GM12878 (cell line): ENCODE data around the gene DNAJC13. TPM values are rescaled to one million over a fixed set of nuclear protein-coding genes. Genes with fewer than 3 reads are reported as not detected.

ENCODE experiments used
- ATAC-seq: fragments of 200-7000 bp; cut with Tn5 transposase; 3 replicates; pipeline ENCODE4 v1.9.1; 2020; ENCODE audit warnings: mild to moderate bottlenecking, moderate library complexity
- BruUV-seq: library from RNA; stranded (reverse); fragments of 400-500 nt; replicated peaks from 2 replicates; lab custom pipeline; 2021; lab: Mats Ljungman, UMichigan
- CTCF ChIA-PET: fragments of 300-600 bp; sonication (Branson Sonifier 250); formaldehyde crosslinking; extraction: SDS; loops from one replicate; lab custom pipeline; 2021; ENCODE audit warnings: inconsistent platforms; lab: Yijun Ruan, JAX
- POLR2A ChIA-PET: fragments of 350-600 bp; formaldehyde crosslinking; extraction: SDS; loops from one replicate; lab custom pipeline; 2021; ENCODE audit warnings: inconsistent platforms; lab: Charles Lee
- RAD21 ChIA-PET: fragments of 300-600 bp; sonication (Branson Sonifier 250); formaldehyde crosslinking; loops from one replicate; lab custom pipeline; 2023; ENCODE audit warnings: antibody characterized with exemption; ENCODE audit not compliant: unreplicated experiment; lab: Charles Lee
- SMC1A ChIA-PET: fragments of 300-600 bp; sonication (Branson Sonifier 250); formaldehyde crosslinking; loops from one replicate; lab custom pipeline; 2023; ENCODE audit not compliant: unreplicated experiment, uncharacterized antibody; lab: Charles Lee
- DNase-seq: peaks from one replicate; pipeline ENCODE4 v3.0.0-alpha.2; 2011; ENCODE audit warnings: low read depth, low spot score
- FAIRE-seq: peaks from 3 replicates; lab custom pipeline; 2011; peaks lifted over from hg19 to GRCh38; lab: Jason Lieb, UNC
- H2AFZ ChIP-seq: 2 replicates; pipeline ENCODE4 v1.6.0; 2011; ENCODE audit warnings: low read depth, low read length, control low read depth; ENCODE audit not compliant: control insufficient read depth
- H3K27ac ChIP-seq: 2 replicates; pipeline ENCODE4 v1.5.1; 2011; ENCODE audit warnings: control low read depth; ENCODE audit not compliant: control insufficient read depth, insufficient read depth
- H3K27me3 ChIP-seq, 2 experiments: replicated peaks in 1 of 2; 2 replicates each; pipeline versions ENCODE4 v1.6.0 to v1.6.1; 2011; ENCODE audit warnings: low read length in 1 of 2; ENCODE audit not compliant: control insufficient read depth in 2 of 2, insufficient read depth in 2 of 2
- H3K36me3 ChIP-seq, 2 experiments: 2 replicates each; pipeline ENCODE4 v1.5.1; 2011; ENCODE audit warnings: low read length in 1 of 2; ENCODE audit not compliant: control insufficient read depth in 2 of 2, insufficient read depth in 2 of 2
- H3K4me1 ChIP-seq: 2 replicates; pipeline ENCODE4 v1.6.1; 2011; ENCODE audit warnings: mild to moderate bottlenecking, low read length, moderate library complexity, mixed read lengths; ENCODE audit not compliant: control insufficient read depth, insufficient read depth
- H3K4me2 ChIP-seq: 2 replicates; pipeline ENCODE4 v1.6.0; 2011; ENCODE audit warnings: control low read depth; ENCODE audit not compliant: control insufficient read depth, insufficient read depth
- H3K4me3 ChIP-seq: fragments of 200-600 bp; sonication (generic); 2 replicates; pipeline ENCODE4 v1.5.1; 2016
- H3K79me2 ChIP-seq: 2 replicates; pipeline ENCODE4 v1.6.0; 2011; ENCODE audit warnings: low read length; ENCODE audit not compliant: control insufficient read depth, insufficient read depth
- H3K9ac ChIP-seq: 2 replicates; pipeline ENCODE4 v1.8.0; 2011; ENCODE audit warnings: low read length, control low read depth, mixed read lengths; ENCODE audit not compliant: control insufficient read depth, insufficient read depth
- H3K9me3 ChIP-seq: replicated peaks from 3 replicates; pipeline ENCODE4 v1.5.1; 2011; ENCODE audit warnings: mild to moderate bottlenecking, low read length; ENCODE audit not compliant: control insufficient read depth, insufficient read depth
- H4K20me1 ChIP-seq: 2 replicates; pipeline ENCODE4 v1.6.0; 2011; ENCODE audit not compliant: control insufficient read depth, insufficient read depth
- ASH2L ChIP-seq: fragments of 300-600, 200-600 bp; sonication (generic); IDR thresholded peaks from 2 replicates; pipeline ENCODE4 v1.6.1; 2017; ENCODE audit warnings: low read depth, mild to moderate bottlenecking, borderline replicate concordance
- CREB1 ChIP-seq: IDR thresholded peaks from 2 replicates; pipeline ENCODE4 v1.6.1; 2012; ENCODE audit warnings: low read depth, mild to moderate bottlenecking, inconsistent platforms
- PAX8 ChIP-seq: fragments of 450-650 bp; IDR thresholded peaks from 2 replicates; pipeline ENCODE4 v1.6.1; 2017; ENCODE audit warnings: mild to moderate bottlenecking, moderate library complexity
- WGBS: methylation state at CpG from one replicate; pipeline ENCODE4 v1.1.6; 2016; ENCODE audit warnings: low lambda C conversion rate; ENCODE audit not compliant: insufficient replicate concordance, insufficient coverage; ENCODE audit errors: missing lambda C conversion rate; 5-methylcytosine and 5-hydroxymethylcytosine counted together
- in situ Hi-C: fragments of 300-500 bp; cut with MboI; formaldehyde crosslinking; loops from 9 replicates; pipeline ENCODE4 v1.14.3; 2018; ENCODE audit warnings: mixed read lengths
- intact Hi-C: fragments of 100-400 bp; cut with micrococcal nuclease; formaldehyde crosslinking; loops from one replicate; pipeline ENCODE4 v1.14.2; 2022; ENCODE audit not compliant: unreplicated experiment
- polyA plus RNA-seq, 11 experiments: library from polyadenylated mRNA; depleted of rRNA in 4 of 11; unstranded in 6 of 11; stranded (reverse) in 5 of 11; fragments of >200 nt; fragmentation: Nextera tagmentation in 4 of 11; fragmentation: Illumina TruSeq in 1 of 11; extraction: Ambion mirVana in 4 of 11; extraction: Trizol in 1 of 11; gene quantifications; 1 replicate in 1 of 11; 2 replicates in 10 of 11; pipeline versions ENCODE4 v1.2.1 to v1.2.3, GENCODE V29; 2011 to 2016; ENCODE audit warnings: inconsistent platforms in 2 of 11, missing spikeins in 2 of 11, low read depth in 1 of 11
- total RNA-seq, 4 experiments: library from RNA; depleted of rRNA in 3 of 4; stranded (reverse); fragments of >200 nt in 3 of 4; fragmentation: Illumina TruSeq in 1 of 4; extraction: Trizol in 1 of 4; gene quantifications; 2 replicates each; pipeline versions ENCODE4 v1.2.1 to v1.2.3, GENCODE V29; 2013 to 2021
- TF ChIP-seq, protein P1 (sequence below): IDR thresholded peaks from 2 replicates; pipeline ENCODE4 v1.6.1; 2011; ENCODE audit warnings: borderline replicate concordance, low read depth, mild to moderate bottlenecking, moderate library complexity, low read length; ENCODE audit not compliant: insufficient read depth, poor library complexity, severe bottlenecking

Gene DNAJC13
- total and polyA plus RNA-seq, 10 of the 15 experiments (the other 5 are each of a cell fraction or from before 2014, with no cell fraction given) = 8.3 to 33.9 (median 17.0) TPM

DNA sequence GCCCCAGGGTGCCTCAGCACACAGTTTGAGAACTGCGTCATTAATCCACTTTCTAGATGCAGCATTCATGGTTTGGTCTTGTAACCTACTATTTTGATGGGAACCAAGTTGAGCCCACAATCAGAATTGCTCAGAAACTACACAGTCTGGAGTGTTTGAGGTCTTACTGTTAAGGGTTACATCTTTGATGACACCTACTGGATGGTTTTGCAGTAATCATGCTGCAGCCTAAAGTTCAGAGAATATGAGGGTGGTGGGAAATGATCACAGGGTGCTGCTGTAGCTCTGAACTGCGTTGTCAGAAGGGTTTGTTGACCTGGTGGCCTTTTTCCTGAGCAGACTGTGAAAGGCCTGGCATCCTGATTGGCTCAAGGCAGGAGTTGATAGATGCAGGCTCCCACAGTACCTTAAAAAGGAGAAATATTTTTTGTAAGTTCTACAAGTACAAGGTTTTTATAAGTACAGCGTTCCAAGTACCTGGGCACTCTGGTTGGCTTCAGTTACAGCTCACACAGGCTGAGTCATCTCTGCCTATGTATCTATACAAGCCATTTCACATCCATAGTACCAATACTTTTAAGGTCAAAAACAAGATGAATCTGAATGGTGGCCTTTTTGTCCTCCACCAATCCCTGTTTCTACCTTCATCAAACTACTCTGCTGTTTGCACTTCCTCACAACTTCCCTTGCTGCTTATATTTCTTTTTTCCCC, 119.3 kb downstream of the DNAJC13 start:
- Histone ChIP-seq H3K9me3 (no peaks in the 10 kb centered on the region), H3K79me2 (no peaks in the 10 kb centered on the region), H3K4me2 (no peak overlapping the region), H3K4me1 (no peaks in the 10 kb centered on the region), H3K27ac (no peak overlapping the region), H3K36me3 (peaks cover 2 to 18% of the 10 kb centered on the region in 2 experiments), H3K4me3 (no peak overlapping the region), H3K9ac (no peak overlapping the region), H3K27me3 (no peaks in the 10 kb centered on the region), H4K20me1 (no peaks in the 10 kb centered on the region), H2AFZ (no peak overlapping the region)
- no peak for TF ChIP-seq PAX8
- TF ChIP-seq, protein P1, sequence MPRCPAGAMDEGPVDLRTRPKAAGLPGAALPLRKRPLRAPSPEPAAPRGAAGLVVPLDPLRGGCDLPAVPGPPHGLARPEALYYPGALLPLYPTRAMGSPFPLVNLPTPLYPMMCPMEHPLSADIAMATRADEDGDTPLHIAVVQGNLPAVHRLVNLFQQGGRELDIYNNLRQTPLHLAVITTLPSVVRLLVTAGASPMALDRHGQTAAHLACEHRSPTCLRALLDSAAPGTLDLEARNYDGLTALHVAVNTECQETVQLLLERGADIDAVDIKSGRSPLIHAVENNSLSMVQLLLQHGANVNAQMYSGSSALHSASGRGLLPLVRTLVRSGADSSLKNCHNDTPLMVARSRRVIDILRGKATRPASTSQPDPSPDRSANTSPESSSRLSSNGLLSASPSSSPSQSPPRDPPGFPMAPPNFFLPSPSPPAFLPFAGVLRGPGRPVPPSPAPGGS = no peak
- TF ChIP-seq CREB1 = no peak
- no peak for TF ChIP-seq ASH2L
- ATAC-seq (peak; percentile 19; the same call in 1 of the 3 replicates), DNase-seq (no peak), FAIRE-seq (no peak)
- POLR2A ChIA-PET = interaction anchor here (0.9 kb wide), 1 partner anchor 105 kb away, joined by 3 read pairs; no protein-coding TSS in a partner anchor
- SMC1A ChIA-PET = interaction anchor here (0.6 to 7.1 kb wide), 12 partner anchors 9 to 174 kb away, joined by 3 to 100 read pairs (median 4); no protein-coding TSS in a partner anchor
- BruUV-seq = no TSS peak
- in situ Hi-C loops = loop anchor here (25.0 kb wide), 1 partner anchor 851 kb away; no protein-coding TSS in a partner anchor
- CTCF ChIA-PET = interaction anchor here (0.6 to 12.1 kb wide), 38 partner anchors 9 to 887 kb away, joined by 3 to 203 read pairs (median 4); no protein-coding TSS in a partner anchor
- 98% methylated on average over 3 of the region's 3 CpGs for WGBS
- RAD21 ChIA-PET = interaction anchor here (1.1 to 4.3 kb wide), 5 partner anchors 87 to 124 kb away, joined by 3 to 53 read pairs (median 5); no protein-coding TSS in a partner anchor
- intact Hi-C loops = loop anchor here (1.0 kb wide), 1 partner anchor 106 kb away; no protein-coding TSS in a partner anchor
